Measurements from ENCODE around the gene KCTD5.

DNA sequence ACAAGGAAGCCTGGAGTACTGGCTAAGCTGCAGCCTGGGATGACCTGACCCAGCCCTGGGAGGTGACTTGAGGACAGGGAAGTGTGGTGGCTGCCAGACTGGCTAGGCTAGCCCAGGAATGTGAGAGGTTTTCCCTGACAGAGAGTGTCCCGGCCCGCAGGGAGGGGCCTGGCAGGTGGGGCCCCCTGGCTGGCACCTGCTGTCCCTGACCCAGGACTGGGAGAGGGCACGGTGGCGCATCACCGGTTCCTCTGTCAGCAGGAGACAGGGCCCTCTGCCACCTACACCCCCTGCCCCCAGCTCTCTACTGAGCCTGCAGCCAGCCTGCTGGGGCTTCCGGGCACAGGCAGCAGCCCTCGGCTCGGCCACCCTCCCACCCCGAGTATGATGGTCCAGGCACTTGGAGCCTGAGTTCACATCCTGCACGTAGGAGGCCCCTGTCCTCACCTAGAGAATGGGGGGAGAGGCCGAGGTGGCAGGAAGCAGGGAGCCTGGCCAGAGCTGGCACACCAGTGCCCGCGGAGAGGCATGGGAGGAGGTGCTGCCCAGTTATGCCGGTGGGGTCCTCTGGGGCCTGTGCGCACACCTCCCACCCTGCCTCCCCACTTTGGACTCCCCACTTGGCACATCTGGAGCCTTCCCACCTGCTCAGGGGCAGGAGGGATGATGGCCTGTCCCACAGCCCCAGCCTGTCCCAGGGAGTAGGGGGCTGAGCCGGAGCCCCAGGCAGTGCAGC lies 37.2 kb downstream of the KCTD5 start:
- TF ChIP-seq, protein P1, sequence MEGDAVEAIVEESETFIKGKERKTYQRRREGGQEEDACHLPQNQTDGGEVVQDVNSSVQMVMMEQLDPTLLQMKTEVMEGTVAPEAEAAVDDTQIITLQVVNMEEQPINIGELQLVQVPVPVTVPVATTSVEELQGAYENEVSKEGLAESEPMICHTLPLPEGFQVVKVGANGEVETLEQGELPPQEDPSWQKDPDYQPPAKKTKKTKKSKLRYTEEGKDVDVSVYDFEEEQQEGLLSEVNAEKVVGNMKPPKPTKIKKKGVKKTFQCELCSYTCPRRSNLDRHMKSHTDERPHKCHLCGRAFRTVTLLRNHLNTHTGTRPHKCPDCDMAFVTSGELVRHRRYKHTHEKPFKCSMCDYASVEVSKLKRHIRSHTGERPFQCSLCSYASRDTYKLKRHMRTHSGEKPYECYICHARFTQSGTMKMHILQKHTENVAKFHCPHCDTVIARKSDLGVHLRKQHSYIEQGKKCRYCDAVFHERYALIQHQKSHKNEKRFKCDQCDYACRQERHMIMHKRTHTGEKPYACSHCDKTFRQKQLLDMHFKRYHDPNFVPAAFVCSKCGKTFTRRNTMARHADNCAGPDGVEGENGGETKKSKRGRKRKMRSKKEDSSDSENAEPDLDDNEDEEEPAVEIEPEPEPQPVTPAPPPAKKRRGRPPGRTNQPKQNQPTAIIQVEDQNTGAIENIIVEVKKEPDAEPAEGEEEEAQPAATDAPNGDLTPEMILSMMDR (conservative IDR thresholded peaks at IDR 0.05; ENCODE audit: low read length) = no peak
- TF ChIP-seq EZH2phosphoT487 (IDR thresholded peaks at IDR 0.05; ENCODE audit: borderline replicate concordance) = no peak

Data from Loucy (cell line).